Measurements from ENCODE around the gene SRPX2.

DNA sequence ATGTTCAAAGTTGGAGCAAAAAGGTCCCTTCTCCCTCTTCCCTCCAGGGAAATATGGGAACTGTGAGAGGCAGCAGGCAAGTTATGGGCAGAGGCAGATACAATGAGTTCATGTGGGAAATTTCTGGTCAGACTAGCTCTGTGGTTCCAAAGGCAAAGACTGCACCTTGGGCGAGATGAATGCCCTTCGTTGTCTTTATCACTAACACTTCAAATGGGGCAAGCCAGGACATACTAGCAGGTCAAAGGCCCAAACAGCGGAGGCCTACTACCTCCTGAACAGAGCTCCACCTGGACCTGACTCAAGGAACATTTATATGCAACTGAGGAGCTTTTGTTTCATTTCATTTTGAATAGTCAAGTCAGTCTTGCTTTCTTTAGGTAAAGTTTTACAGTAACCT lies 29.0 kb downstream of the SRPX2 start:
- TF ChIP-seq, protein P1, sequence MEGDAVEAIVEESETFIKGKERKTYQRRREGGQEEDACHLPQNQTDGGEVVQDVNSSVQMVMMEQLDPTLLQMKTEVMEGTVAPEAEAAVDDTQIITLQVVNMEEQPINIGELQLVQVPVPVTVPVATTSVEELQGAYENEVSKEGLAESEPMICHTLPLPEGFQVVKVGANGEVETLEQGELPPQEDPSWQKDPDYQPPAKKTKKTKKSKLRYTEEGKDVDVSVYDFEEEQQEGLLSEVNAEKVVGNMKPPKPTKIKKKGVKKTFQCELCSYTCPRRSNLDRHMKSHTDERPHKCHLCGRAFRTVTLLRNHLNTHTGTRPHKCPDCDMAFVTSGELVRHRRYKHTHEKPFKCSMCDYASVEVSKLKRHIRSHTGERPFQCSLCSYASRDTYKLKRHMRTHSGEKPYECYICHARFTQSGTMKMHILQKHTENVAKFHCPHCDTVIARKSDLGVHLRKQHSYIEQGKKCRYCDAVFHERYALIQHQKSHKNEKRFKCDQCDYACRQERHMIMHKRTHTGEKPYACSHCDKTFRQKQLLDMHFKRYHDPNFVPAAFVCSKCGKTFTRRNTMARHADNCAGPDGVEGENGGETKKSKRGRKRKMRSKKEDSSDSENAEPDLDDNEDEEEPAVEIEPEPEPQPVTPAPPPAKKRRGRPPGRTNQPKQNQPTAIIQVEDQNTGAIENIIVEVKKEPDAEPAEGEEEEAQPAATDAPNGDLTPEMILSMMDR (IDR thresholded peaks at IDR 0.05): no peak
- TF ChIP-seq POLR2A (IDR thresholded peaks at IDR 0.05): no peak
